Sigmoid colon (tissue), 4 donors: ENCODE data around the gene LGALS9B.
"Not testable (repeated sequence)": the region's sequence is repeated elsewhere in the genome, so short reads cannot be mapped to it uniquely, and the experiment has no call there.

Experiments
- CTCF ChIP-seq, 4 experiments: fragments of 450-650 bp in 3 of 4; fragments of 200-600 bp in 1 of 4; IDR thresholded peaks; one replicate each; pipeline ENCODE4 v1.5.1; 2016 to 2019; ENCODE audit warnings: antibody characterized with exemption in 4 of 4, mild to moderate bottlenecking in 3 of 4, moderate library complexity in 2 of 4
- EP300 ChIP-seq, 4 donors: sonication (generic); formaldehyde crosslinking; IDR thresholded peaks; one replicate each; pipeline ENCODE4 v1.6.1; 2017; ENCODE audit warnings: antibody characterized with exemption in 4 of 4
- POLR2A ChIP-seq, 2 donors: fragments of 450-650 bp; IDR thresholded peaks; one replicate each; pipeline ENCODE4 v1.6.1; 2016; ENCODE audit warnings: antibody characterized with exemption in 2 of 2, mild to moderate bottlenecking in 2 of 2, moderate library complexity in 2 of 2

GRCh38 chr17:20466999-20467398, 340 bp downstream of the LGALS9B start:
- not testable (repeated sequence) for TF ChIP-seq CTCF, EP300, POLR2A (IDR thresholded peaks at IDR 0.05)
